Measurements from ENCODE around the gene CDC42. TPM values are rescaled to one million over a fixed set of nuclear protein-coding genes. Genes with fewer than 3 reads are reported as not detected.

CDC42 gene
- total and polyA plus RNA-seq, 7 donors = 71.6 to 135 (median 119) TPM

DNA sequence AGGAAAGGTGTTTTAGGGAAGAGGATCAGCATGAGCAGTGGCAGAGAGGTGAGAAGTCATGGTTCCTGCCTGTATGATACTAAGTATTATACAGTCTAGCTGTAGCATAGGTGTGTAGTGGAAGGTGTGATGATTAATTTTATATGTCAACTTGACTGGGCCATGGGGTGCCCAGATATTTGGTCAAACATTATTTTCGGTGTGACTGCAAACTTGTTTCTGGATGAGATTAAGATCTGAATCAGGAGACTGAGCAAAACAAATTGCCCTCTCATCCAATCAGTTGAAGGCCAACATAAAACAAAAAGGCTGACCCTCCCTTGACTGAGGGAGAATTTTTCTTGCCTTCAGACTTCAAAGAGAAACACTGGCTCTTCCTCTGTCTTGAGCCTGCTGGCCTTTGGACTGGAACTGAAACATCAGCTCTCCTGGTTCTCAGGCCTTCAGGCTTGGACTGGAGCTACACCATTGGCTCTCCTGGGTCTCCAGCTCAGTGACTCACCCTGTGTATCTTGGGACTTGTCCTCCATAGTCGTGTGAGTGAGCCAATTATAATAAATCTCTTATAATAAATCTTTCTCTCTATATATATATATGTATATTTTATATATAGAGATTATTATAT, 6.8 kb upstream of the CDC42 start:
- Histone ChIP-seq H3K36me3 (ENCODE audit: insufficient read depth in 1 of 2, low read depth in 1 of 2) (no peaks in the 10 kb centered on the region), H3K9me3 (no peaks in the 10 kb centered on the region), H3K27me3 (ENCODE audit: insufficient read depth in 3 of 3, low read length in 2 of 3) (no peaks in the 10 kb centered on the region), H3K27ac (no peak overlapping the region), H3K4me1 (no peaks in the 10 kb centered on the region), H3K4me3 (no peak overlapping the region)
- TF ChIP-seq, protein P1, sequence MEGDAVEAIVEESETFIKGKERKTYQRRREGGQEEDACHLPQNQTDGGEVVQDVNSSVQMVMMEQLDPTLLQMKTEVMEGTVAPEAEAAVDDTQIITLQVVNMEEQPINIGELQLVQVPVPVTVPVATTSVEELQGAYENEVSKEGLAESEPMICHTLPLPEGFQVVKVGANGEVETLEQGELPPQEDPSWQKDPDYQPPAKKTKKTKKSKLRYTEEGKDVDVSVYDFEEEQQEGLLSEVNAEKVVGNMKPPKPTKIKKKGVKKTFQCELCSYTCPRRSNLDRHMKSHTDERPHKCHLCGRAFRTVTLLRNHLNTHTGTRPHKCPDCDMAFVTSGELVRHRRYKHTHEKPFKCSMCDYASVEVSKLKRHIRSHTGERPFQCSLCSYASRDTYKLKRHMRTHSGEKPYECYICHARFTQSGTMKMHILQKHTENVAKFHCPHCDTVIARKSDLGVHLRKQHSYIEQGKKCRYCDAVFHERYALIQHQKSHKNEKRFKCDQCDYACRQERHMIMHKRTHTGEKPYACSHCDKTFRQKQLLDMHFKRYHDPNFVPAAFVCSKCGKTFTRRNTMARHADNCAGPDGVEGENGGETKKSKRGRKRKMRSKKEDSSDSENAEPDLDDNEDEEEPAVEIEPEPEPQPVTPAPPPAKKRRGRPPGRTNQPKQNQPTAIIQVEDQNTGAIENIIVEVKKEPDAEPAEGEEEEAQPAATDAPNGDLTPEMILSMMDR (IDR thresholded peaks at IDR 0.05) = no peak
- WGBS, 3 donors = 57 to 71% (median 70%) methylated on average over 2 of the region's 2 CpGs
- ATAC-seq (no peak), DNase-seq (no peak)
- intact Hi-C loops (cut with DNase I) = no loop called here

DNA sequence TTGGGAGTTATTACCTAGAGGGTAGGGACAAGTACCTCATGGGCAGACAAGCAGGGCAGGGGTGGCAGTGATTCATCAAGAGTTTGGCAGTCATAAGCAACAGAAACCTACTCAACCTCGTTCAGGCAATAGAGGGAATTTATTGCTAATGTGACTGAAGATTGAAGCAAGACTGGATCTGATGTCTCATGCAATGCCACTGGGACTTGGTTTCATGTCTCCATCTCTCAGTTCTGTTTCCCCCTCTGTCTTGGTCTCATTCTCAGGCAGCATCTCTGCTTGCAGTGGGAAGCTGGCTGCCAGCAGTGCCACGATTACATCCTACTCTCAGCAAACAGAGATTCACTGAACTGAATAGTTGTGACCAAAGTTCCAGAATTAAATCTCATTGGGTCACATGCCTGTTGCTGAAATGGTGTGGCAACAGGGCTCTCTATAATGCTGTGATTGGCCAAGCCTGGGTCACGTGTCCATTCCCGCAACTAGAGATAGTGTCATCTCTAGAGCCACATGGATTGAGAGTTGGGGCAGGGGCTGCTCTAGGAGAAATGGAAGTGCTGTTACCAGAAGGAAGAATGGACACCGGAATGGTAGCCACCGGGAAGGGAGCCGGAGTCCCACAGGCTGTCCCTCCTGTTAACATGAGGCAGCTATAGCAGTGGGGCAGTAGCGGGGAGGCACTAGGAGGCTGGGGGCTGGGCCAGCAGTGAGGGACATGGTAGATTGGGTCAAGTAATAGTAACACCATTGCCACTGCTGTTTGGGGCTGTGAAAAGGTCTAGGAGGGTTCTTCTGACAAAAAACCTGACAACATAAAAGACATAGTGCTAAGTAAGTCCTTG, 3.9 kb upstream of the CDC42 start:
- no peak for ATAC-seq
- no peaks in the 10 kb centered on the region for H3K27me3 ChIP-seq (ENCODE audit: insufficient read depth in 3 of 3, low read length in 2 of 3)
- H3K27ac ChIP-seq = no peak overlapping the region
- H3K4me1 ChIP-seq = no peaks in the 10 kb centered on the region
- TF ChIP-seq, protein P1 (IDR thresholded peaks at IDR 0.05) = no peak
- intact Hi-C loops (cut with DNase I) = no loop called here
- DNase-seq = no peak
- no peak overlapping the region for H3K4me3 ChIP-seq
- WGBS, 3 donors = 66 to 76% (median 67%) methylated on average over 8 of the region's 8 CpGs
- H3K36me3 ChIP-seq (ENCODE audit: insufficient read depth in 1 of 2, low read depth in 1 of 2) = no peaks in the 10 kb centered on the region
- no peaks in the 10 kb centered on the region for H3K9me3 ChIP-seq

DNA sequence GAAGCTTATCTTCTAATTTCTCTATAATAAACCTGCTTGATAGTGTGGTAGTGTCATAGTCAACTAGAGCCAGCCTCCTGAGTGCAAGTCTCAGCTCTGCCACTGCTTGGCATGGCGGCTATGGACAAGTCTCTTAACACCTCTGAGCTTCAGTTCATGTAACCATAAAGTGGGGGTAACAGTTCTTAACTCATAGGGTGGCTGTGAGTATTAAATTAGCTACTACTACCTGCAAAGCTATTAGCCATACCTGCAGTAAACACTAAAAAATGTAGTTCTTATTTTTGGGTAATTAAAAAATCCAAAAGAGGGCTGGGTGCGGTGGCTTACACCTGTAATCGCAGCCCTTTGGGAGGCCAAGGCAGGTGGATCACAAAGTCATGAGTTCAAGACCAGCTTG, 2.2 kb upstream of the CDC42 start:
- Histone ChIP-seq H3K9me3 (no peaks in the 10 kb centered on the region), H3K27me3 (ENCODE audit: insufficient read depth in 3 of 3, low read length in 2 of 3) (no peaks in the 10 kb centered on the region), H3K36me3 (ENCODE audit: insufficient read depth in 1 of 2, low read depth in 1 of 2) (no peaks in the 10 kb centered on the region), H3K4me3 (no peak overlapping the region), H3K4me1 (peaks cover 14% of the 10 kb centered on the region), H3K27ac (no peak overlapping the region)
- ATAC-seq (no peak), DNase-seq (no peak)
- intact Hi-C loops (cut with DNase I) = no loop called here
- TF ChIP-seq, protein P1 (IDR thresholded peaks at IDR 0.05) = no peak
- 99 to 100% (median 99%) methylated on average over 3 of the region's 3 CpGs for WGBS, 3 donors

DNA sequence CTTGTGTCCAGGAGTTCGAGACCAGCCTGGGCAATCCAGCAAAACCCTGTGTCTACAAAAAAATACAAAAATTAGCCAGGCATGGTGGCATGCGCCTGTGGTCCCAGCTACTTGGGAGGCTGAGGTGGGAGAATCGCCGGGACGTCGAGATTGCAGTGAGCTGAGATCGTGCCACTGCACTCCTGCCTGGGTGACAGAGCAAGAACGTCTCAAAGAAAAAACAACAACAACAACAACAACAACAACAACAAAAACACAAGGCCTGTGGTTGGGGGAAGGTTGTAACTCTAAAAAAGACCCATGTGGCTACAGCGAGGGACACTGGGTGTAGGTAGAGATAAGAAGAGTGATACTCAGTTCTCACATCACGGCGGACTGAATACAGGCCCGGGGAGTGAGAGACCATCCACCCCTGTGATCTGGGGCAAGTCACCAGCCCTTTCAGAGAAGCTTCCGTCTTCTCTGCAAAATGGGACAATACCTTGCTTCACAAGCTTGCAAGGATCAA, 848 bp upstream of the CDC42 start:
- no peaks in the 10 kb centered on the region for H3K9me3 ChIP-seq
- TF ChIP-seq, protein P1 (IDR thresholded peaks at IDR 0.05) = no peak
- no peak for DNase-seq
- peaks cover 27% of the 10 kb centered on the region for H3K4me1 ChIP-seq
- ATAC-seq = no peak
- no peak overlapping the region for H3K27ac ChIP-seq
- H3K4me3 ChIP-seq = peak overlapping the region; percentile 81
- 85 to 89% (median 89%) methylated on average over 13 of the region's 13 CpGs for WGBS, 3 donors
- no peaks in the 10 kb centered on the region for H3K36me3 ChIP-seq (ENCODE audit: insufficient read depth in 1 of 2, low read depth in 1 of 2)
- intact Hi-C loops (cut with DNase I) = loop anchor here in 1 of 2 donors (2.0 kb wide), 1 partner anchor 27 kb away; no protein-coding TSS in a partner anchor
- no peaks in the 10 kb centered on the region for H3K27me3 ChIP-seq (ENCODE audit: insufficient read depth in 3 of 3, low read length in 2 of 3)
